ENCODE measurements around the gene SIGLEC12. TPM values are rescaled to one million over a fixed set of nuclear protein-coding genes. Genes with fewer than 3 reads are reported as not detected.

SIGLEC12 gene
- total and polyA plus RNA-seq, 9 of the 15 experiments (the other 6 are each of a cell fraction or from before 2014, with no cell fraction given): 0.08 to 1.3 (median 0.54) TPM

GRCh38 chr19:51548891-51549305, 47.3 kb upstream of the SIGLEC12 start (continued):
- no peak for TF ChIP-seq SIN3A (IDR thresholded peaks at IDR 0.05; ENCODE audit: borderline replicate concordance in 2 of 2, control insufficient read depth in 1 of 2, low read depth in 2 of 2, low read length in 2 of 2)
- TF ChIP-seq DDX20 (tag; IDR thresholded peaks at IDR 0.05; ENCODE audit: low read depth): no peak; the same call in 1 of the 2 replicates
- TF ChIP-seq EGR1 (conservative IDR thresholded peaks at IDR 0.05): no peak
- TF ChIP-seq ID3 (CRISPR knock-in tag; IDR thresholded peaks at IDR 0.05): no peak
- peak; percentile 48; the same call in 1 of the 2 replicates for TF ChIP-seq ID3 (tag; IDR thresholded peaks at IDR 0.05)
- no peak for TF ChIP-seq SETDB1 (IDR thresholded peaks at IDR 0.05; ENCODE audit: low read length)
- no peak for TF ChIP-seq ZNF785 (CRISPR knock-in tag; IDR thresholded peaks at IDR 0.05)
- no peak for TF ChIP-seq FIP1L1 (IDR thresholded peaks at IDR 0.05; ENCODE audit: low read depth, low read length, poor library complexity, severe bottlenecking)
- no peak for TF ChIP-seq ZBTB2 (IDR thresholded peaks at IDR 0.05)
- no peak for TF ChIP-seq PATZ1 (CRISPR knock-in tag; IDR thresholded peaks at IDR 0.05; ENCODE audit: borderline replicate concordance)
- no peak for TF ChIP-seq ZNF282 (CRISPR knock-in tag; IDR thresholded peaks at IDR 0.05)
- TF ChIP-seq ZFP36 (IDR thresholded peaks at IDR 0.05; ENCODE audit: low read depth, low read length, partially characterized antibody): no peak
- TF ChIP-seq FOSL1 (tag; conservative IDR thresholded peaks at IDR 0.05): no peak
- TF ChIP-seq ZNF584 (CRISPR knock-in tag; IDR thresholded peaks at IDR 0.05; ENCODE audit: low read depth): 0 out of 2 replicates have a peak, but pooled peaks have one; percentile 3
- peak; percentile 64 for TF ChIP-seq ZNF583 (CRISPR knock-in tag; IDR thresholded peaks at IDR 0.05)
- TF ChIP-seq ZNF699 (CRISPR knock-in tag; IDR thresholded peaks at IDR 0.05; ENCODE audit: insufficient replicate concordance): no peak
- no peak for TF ChIP-seq ZKSCAN8 (CRISPR knock-in tag; IDR thresholded peaks at IDR 0.05)
- TF ChIP-seq ZSCAN29 (IDR thresholded peaks at IDR 0.05): no peak
- TF ChIP-seq ZNF212 (CRISPR knock-in tag; IDR thresholded peaks at IDR 0.05): no peak
- TF ChIP-seq HOXB6 (CRISPR knock-in tag; IDR thresholded peaks at IDR 0.05; ENCODE audit: borderline replicate concordance): no peak
- TF ChIP-seq TGIF2 (CRISPR knock-in tag; IDR thresholded peaks at IDR 0.05): no peak
- TF ChIP-seq SNAPC5 (CRISPR knock-in tag; IDR thresholded peaks at IDR 0.05): no peak
- no peak for TF ChIP-seq SIRT6 (IDR thresholded peaks at IDR 0.05; ENCODE audit: low read depth, low read length)
- TF ChIP-seq SPI1 (IDR thresholded peaks at IDR 0.05; ENCODE audit: borderline replicate concordance, low read depth, low read length): no peak
- TF ChIP-seq ZBED1 (IDR thresholded peaks at IDR 0.05): no peak
- TF ChIP-seq BRCA1 (IDR thresholded peaks at IDR 0.05): no peak
- TF ChIP-seq BRCA1 (CRISPR knock-in tag; IDR thresholded peaks at IDR 0.05): no peak
- TF ChIP-seq CREBBP (IDR thresholded peaks at IDR 0.05; ENCODE audit: low read depth, low read length): no peak

All from K562 (cell line).